HG02840 (cell line): ENCODE measurements around the gene DRD4.
"Not testable (repeated sequence)": the region's sequence is repeated elsewhere in the genome, so short reads cannot be mapped to it uniquely, and the experiment has no call there.

Experiments
- ATAC-seq: cut with Tn5 transposase; IDR thresholded peaks from one replicate; pipeline ENCODE4 v1.9.1; 2021; ENCODE audit warnings: mild to moderate bottlenecking, moderate library complexity, moderate number of reproducible peaks; ENCODE audit not compliant: unreplicated experiment, low FRiP score

DRD4 gene

GRCh38 chr11:641806-642370 is 4.8 kb downstream of the DRD4 start:
- ATAC-seq = no peak

- ATAC-seq = no peak
Measured at GRCh38 chr11:643366-643765, 6.3 kb downstream of the DRD4 start.

- no peak for ATAC-seq
Measured at GRCh38 chr11:643849-644738, 7.0 kb downstream of the DRD4 start.

GRCh38 chr11:645536-645935 is 8.5 kb downstream of the DRD4 start:
- ATAC-seq = no peak

GRCh38 chr11:646214-646613 is 9.1 kb downstream of the DRD4 start:
- no peak for ATAC-seq

- ATAC-seq = not testable (repeated sequence)
Measured at GRCh38 chr11:647672-648158, 10.6 kb downstream of the DRD4 start.

GRCh38 chr11:650482-650881 is 13.4 kb downstream of the DRD4 start:
- no peak for ATAC-seq

- ATAC-seq = not testable (repeated sequence)
Measured at GRCh38 chr11:653136-653535, 16.1 kb downstream of the DRD4 start.

- ATAC-seq = no peak
Measured at GRCh38 chr11:653837-654236, 16.8 kb downstream of the DRD4 start.

- not testable (repeated sequence) for ATAC-seq
Measured at GRCh38 chr11:654444-654843, 17.4 kb downstream of the DRD4 start.

- ATAC-seq = no peak
Measured at GRCh38 chr11:655036-655726, 18.1 kb downstream of the DRD4 start.

GRCh38 chr11:656426-656825 is 19.4 kb downstream of the DRD4 start:
- ATAC-seq = no peak

- ATAC-seq = no peak
Measured at GRCh38 chr11:656866-657265, 19.8 kb downstream of the DRD4 start.

- ATAC-seq = no peak
Measured at GRCh38 chr11:657691-658126, 20.6 kb downstream of the DRD4 start.

- ATAC-seq = no peak
Measured at GRCh38 chr11:659532-660085, 22.5 kb downstream of the DRD4 start.

GRCh38 chr11:660281-660680 is 23.2 kb downstream of the DRD4 start:
- no peak for ATAC-seq

- ATAC-seq = no peak
Measured at GRCh38 chr11:660681-661444, 23.8 kb downstream of the DRD4 start.

- ATAC-seq = no peak
Measured at GRCh38 chr11:662689-663274, 25.7 kb downstream of the DRD4 start.

- no peak for ATAC-seq
Measured at GRCh38 chr11:665062-665703, 28.1 kb downstream of the DRD4 start.
